Testis (tissue), 3 donors: ENCODE measurements around the gene DDX31. TPM values are rescaled to one million over a fixed set of nuclear protein-coding genes. Genes with fewer than 3 reads are reported as not detected.

Source experiments
- DNase-seq: peaks from one replicate; pipeline ENCODE4 v3.0.0-alpha.2; 2019
- H3K27ac ChIP-seq, 2 donors: fragments of 200-600 bp; sonication (generic); one replicate each; pipeline ENCODE4 v1.5.1; 2019
- H3K27me3 ChIP-seq: fragments of 200-600 bp; sonication (generic); one replicate; pipeline ENCODE4 v1.5.1; 2019
- H3K36me3 ChIP-seq: fragments of 200-600 bp; sonication (generic); one replicate; pipeline ENCODE4 v1.5.1; 2017; ENCODE audit warnings: low read depth; ENCODE audit errors: missing control alignments
- H3K4me1 ChIP-seq: fragments of 200-600 bp; sonication (generic); one replicate; pipeline ENCODE4 v1.5.1; 2019
- H3K4me3 ChIP-seq, 2 donors: fragments of 200-600 bp; sonication (generic); one replicate each; pipeline ENCODE4 v1.5.1; 2017 to 2019
- H3K9me3 ChIP-seq: fragments of 200-600 bp; sonication (generic); one replicate; pipeline ENCODE4 v1.5.1; 2017
- CTCF ChIP-seq, 3 experiments: fragments of 450-650 bp in 2 of 3; fragments of 200-600 bp in 1 of 3; sonication (generic) in 1 of 3; IDR thresholded peaks; one replicate each; pipeline ENCODE4 v1.5.1; 2016 to 2019; ENCODE audit warnings: antibody characterized with exemption in 3 of 3, mild to moderate bottlenecking in 2 of 3, moderate library complexity in 1 of 3
- POLR2A ChIP-seq: fragments of 450-650 bp; IDR thresholded peaks from one replicate; pipeline ENCODE4 v1.6.1; 2017; ENCODE audit warnings: antibody characterized with exemption, mild to moderate bottlenecking, moderate library complexity
- WGBS, 2 donors: methylation state at CpG; one replicate each; pipeline ENCODE4 v1.1.5; 2018; 5-methylcytosine and 5-hydroxymethylcytosine counted together
- intact Hi-C: fragments of 100-400 bp; cut with DNase I; formaldehyde crosslinking; loops from one replicate; pipeline ENCODE4 v1.15.1; 2023; ENCODE audit warnings: low total_unique reads
- polyA plus RNA-seq: library from polyadenylated mRNA; stranded (reverse); fragments of 350-450 nt; fragmentation: Illumina TruSeq; extraction: RNeasy Lipid Tissue Mini Kit (QIAGEN cat#74804); gene quantifications from one replicate; pipeline ENCODE4 v1.2.3, GENCODE V29; 2014; ENCODE audit warnings: low read depth, low replicate concordance; ENCODE audit not compliant: insufficient read depth
- total RNA-seq, 2 donors: library from RNA; depleted of rRNA; stranded (reverse); fragments of >200 nt; gene quantifications; one replicate each; pipeline ENCODE4 v1.2.3, GENCODE V29; 2016

Gene DDX31
- total and polyA plus RNA-seq, 3 donors from 2014 or later, result 17.9 to 24.2 (median 21.1) TPM

GRCh38 chr9:132590318-132591182, 79.2 kb downstream of the DDX31 start:
- TF ChIP-seq POLR2A (no peak), CTCF (IDR thresholded peaks at IDR 0.05) (no peak)
- Histone ChIP-seq H3K4me3 (peak overlapping the region in 1 of 2 donors; percentile 13), H3K27me3 (peaks cover 5% of the 10 kb centered on the region), H3K9me3 (no peaks in the 10 kb centered on the region), H3K4me1 (peaks cover 14% of the 10 kb centered on the region), H3K36me3 (no peaks in the 10 kb centered on the region), H3K27ac (no peak overlapping the region)
- WGBS, 2 donors, result 2 to 5% methylated on average over 25 to 72 of the region's 73 CpGs
- no peak for DNase-seq
- intact Hi-C loops, result no loop called here

GRCh38 chr9:132590037-132590317, 79.8 kb downstream of the DDX31 start:
- intact Hi-C loops, result no loop called here
- H3K27ac ChIP-seq, result no peak overlapping the region
- TF ChIP-seq CTCF (IDR thresholded peaks at IDR 0.05) (no peak), POLR2A (no peak)
- WGBS, 2 donors, result 8% methylated on average over 11 to 17 of the region's 17 CpGs
- peaks cover 14% of the 10 kb centered on the region for H3K4me1 ChIP-seq
- H3K9me3 ChIP-seq, result no peaks in the 10 kb centered on the region
- no peaks in the 10 kb centered on the region for H3K36me3 ChIP-seq
- peak overlapping the region in 1 of 2 donors; percentile 13 for H3K4me3 ChIP-seq
- H3K27me3 ChIP-seq, result peaks cover 5% of the 10 kb centered on the region
- DNase-seq, result no peak

GRCh38 chr9:132589148-132590036, 80.4 kb downstream of the DDX31 start:
- Histone ChIP-seq H3K27ac (no peak overlapping the region), H3K36me3 (no peaks in the 10 kb centered on the region), H3K4me1 (peaks cover 14% of the 10 kb centered on the region), H3K27me3 (peaks cover 5% of the 10 kb centered on the region), H3K9me3 (no peaks in the 10 kb centered on the region), H3K4me3 (peak overlapping the region in 1 of 2 donors; percentile 13)
- intact Hi-C loops, result no loop called here
- WGBS, 2 donors, result 7% methylated on average over 61 of the region's 83 CpGs; no CpG with 5 or more reads in 1 of the 2 donors
- TF ChIP-seq POLR2A (no peak), CTCF (IDR thresholded peaks at IDR 0.05) (no peak)
- no peak for DNase-seq

GRCh38 chr9:132588501-132589147, 81.2 kb downstream of the DDX31 start:
- intact Hi-C loops, result no loop called here
- H3K27ac ChIP-seq, result no peak overlapping the region
- WGBS, 2 donors, result 4 to 28% methylated on average over 9 to 28 of the region's 28 CpGs
- H3K4me1 ChIP-seq, result peaks cover 14% of the 10 kb centered on the region
- no peaks in the 10 kb centered on the region for H3K9me3 ChIP-seq
- TF ChIP-seq POLR2A, result no peak
- TF ChIP-seq CTCF (IDR thresholded peaks at IDR 0.05), result no peak
- H3K27me3 ChIP-seq, result peaks cover 5% of the 10 kb centered on the region
- DNase-seq, result no peak
- H3K36me3 ChIP-seq, result no peaks in the 10 kb centered on the region
- H3K4me3 ChIP-seq, result no peak overlapping the region
